Left kidney (tissue), 2 donors: Measurements from ENCODE around the gene KRT35. TPM values are rescaled to one million over a fixed set of nuclear protein-coding genes. Genes with fewer than 3 reads are reported as not detected.
A peak's percentile ranks its signal among the peaks of the same experiment; 100 is the strongest.

Experiments
- DNase-seq: peaks from one replicate; pipeline ENCODE4 v3.0.0-alpha.2; 2013
- polyA plus RNA-seq: library from polyadenylated mRNA; unstranded; fragments of 120-200 nt; gene quantifications from one replicate; pipeline ENCODE4 v1.2.1, GENCODE V29; 2013; ENCODE audit not compliant: insufficient read length

KRT35 gene
- polyA plus RNA-seq, 1 donor = not detected

GRCh38 chr17:41512546-41513167 is 31.7 kb upstream of the KRT35 start:
- no peak for DNase-seq

GRCh38 chr17:41511716-41512115 is 30.8 kb upstream of the KRT35 start:
- no peak for DNase-seq

- no peak for DNase-seq
Observed at GRCh38 chr17:41511116-41511515, 30.2 kb upstream of the KRT35 start.

GRCh38 chr17:41510251-41511065 is 29.5 kb upstream of the KRT35 start:
- no peak for DNase-seq

GRCh38 chr17:41507315-41507880 is 26.4 kb upstream of the KRT35 start:
- DNase-seq = no peak

GRCh38 chr17:41505809-41506767 is 25.1 kb upstream of the KRT35 start:
- no peak for DNase-seq

GRCh38 chr17:41505007-41505808 is 24.3 kb upstream of the KRT35 start, which contains the start of gene KRT13:
Gene KRT13, minus strand, starts transcription at chr17:41505612. Its CDS starts 62 bp downstream, at chr17:41505550.
- no peak for DNase-seq

- DNase-seq = no peak
Observed at GRCh38 chr17:41504246-41504977, 23.5 kb upstream of the KRT35 start.

GRCh38 chr17:41503202-41503601 is 22.3 kb upstream of the KRT35 start:
- DNase-seq = no peak

- DNase-seq = no peak
Observed at GRCh38 chr17:41500131-41500911, 19.4 kb upstream of the KRT35 start.

GRCh38 chr17:41499714-41500113 is 18.8 kb upstream of the KRT35 start:
- DNase-seq = no peak

GRCh38 chr17:41498276-41498675 is 17.3 kb upstream of the KRT35 start:
- no peak for DNase-seq

GRCh38 chr17:41496803-41497484 is 16.0 kb upstream of the KRT35 start:
- peak; percentile 56 for DNase-seq

- DNase-seq = no peak
Observed at GRCh38 chr17:41494524-41494923, 13.6 kb upstream of the KRT35 start.

GRCh38 chr17:41492771-41493170 is 11.8 kb upstream of the KRT35 start:
- DNase-seq = peak; percentile 58

GRCh38 chr17:41492351-41492750 is 11.4 kb upstream of the KRT35 start:
- no peak for DNase-seq

- DNase-seq = no peak
Observed at GRCh38 chr17:41491476-41491875, 10.5 kb upstream of the KRT35 start.

- no peak for DNase-seq
Observed at GRCh38 chr17:41490000-41490990, 9.3 kb upstream of the KRT35 start.
